Duodenal mucosa (tissue), 2 donors: Measurements from ENCODE around the gene TMEM88.
"Not testable (repeated sequence)": the region's sequence is repeated elsewhere in the genome, so short reads cannot be mapped to it uniquely, and the experiment has no call there.

ENCODE experiments used
- H3K27ac ChIP-seq: one replicate; pipeline ENCODE4 v1.7.0; 2013; ENCODE audit warnings: low read depth, low read length
- H3K27me3 ChIP-seq, 2 donors: one replicate each; pipeline ENCODE4 v1.7.0; 2013; ENCODE audit warnings: low read length in 2 of 2, control low read depth in 1 of 2; ENCODE audit not compliant: insufficient read depth in 2 of 2, control insufficient read depth in 1 of 2
- H3K36me3 ChIP-seq, 2 donors: one replicate each; pipeline ENCODE4 v1.7.0; 2013; ENCODE audit warnings: low read length in 2 of 2, control low read depth in 1 of 2; ENCODE audit not compliant: insufficient read depth in 2 of 2, control insufficient read depth in 1 of 2
- H3K4me1 ChIP-seq, 2 donors: one replicate each; pipeline ENCODE4 v1.7.0; 2013; ENCODE audit warnings: low read length in 2 of 2, control low read depth in 1 of 2; ENCODE audit not compliant: insufficient read depth in 2 of 2, control insufficient read depth in 1 of 2
- H3K4me3 ChIP-seq, 2 donors: one replicate each; pipeline ENCODE4 v1.7.0; 2013; ENCODE audit warnings: low read length in 2 of 2, low read depth in 1 of 2
- H3K9ac ChIP-seq, 2 donors: one replicate each; pipeline ENCODE4 v1.7.0; 2013; ENCODE audit warnings: low read length in 2 of 2, low read depth in 1 of 2
- H3K9me3 ChIP-seq, 2 donors: one replicate each; pipeline ENCODE4 v1.7.0; 2013; ENCODE audit warnings: low read length in 2 of 2, control low read depth in 1 of 2; ENCODE audit not compliant: control insufficient read depth in 1 of 2

The TMEM88 gene

DNA sequence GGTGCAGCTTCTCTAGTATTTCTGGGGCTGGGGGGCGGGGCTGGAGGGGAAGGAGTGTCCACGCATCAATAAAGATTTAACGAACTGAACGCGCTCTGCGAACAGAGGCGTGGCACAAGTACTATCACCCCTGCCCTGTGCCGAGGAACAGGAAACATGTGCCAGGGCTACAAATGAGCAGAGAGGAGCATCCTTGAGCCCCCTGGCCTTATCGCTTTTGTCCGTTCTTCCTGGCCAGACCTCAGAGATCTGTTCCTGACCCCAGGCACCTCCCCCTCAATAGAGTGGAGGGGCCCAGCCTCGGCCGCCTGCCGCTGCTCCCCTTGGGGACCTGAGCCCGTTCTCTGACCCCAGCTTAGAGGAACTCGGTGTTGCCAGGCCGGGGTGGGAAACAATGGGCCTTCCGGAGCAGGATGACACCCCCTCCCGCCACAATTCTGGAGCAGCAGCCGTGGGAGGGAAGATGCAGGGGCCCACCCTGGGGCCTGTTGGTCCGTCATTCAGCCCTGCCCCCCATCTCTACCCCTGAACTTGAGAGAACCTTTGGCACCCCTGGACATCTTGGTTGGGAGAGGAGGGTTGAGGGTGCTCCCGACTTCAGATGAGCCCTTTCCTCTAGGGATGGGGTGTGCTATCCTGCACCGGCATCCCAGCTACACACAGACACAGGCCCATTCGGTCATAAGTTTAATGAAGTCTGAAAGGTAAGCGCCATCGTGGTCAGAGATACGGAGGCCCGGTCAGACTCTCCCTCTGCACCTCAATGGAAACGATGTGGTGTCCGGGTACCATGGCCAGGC is 1.3 kb downstream of the TMEM88 start:
- Histone ChIP-seq H3K27ac (peak overlapping the region; percentile 91), H3K9ac (peak overlapping the region; percentile 65 to 79), H3K9me3 (no peaks in the 10 kb centered on the region), H3K4me1 (peaks cover 41 to 46% of the 10 kb centered on the region in 2 donors), H3K4me3 (peak overlapping the region; percentile 87 to 91), H3K27me3 (no peaks in the 10 kb centered on the region), H3K36me3 (peaks cover 19 to 27% of the 10 kb centered on the region in 2 donors)

DNA sequence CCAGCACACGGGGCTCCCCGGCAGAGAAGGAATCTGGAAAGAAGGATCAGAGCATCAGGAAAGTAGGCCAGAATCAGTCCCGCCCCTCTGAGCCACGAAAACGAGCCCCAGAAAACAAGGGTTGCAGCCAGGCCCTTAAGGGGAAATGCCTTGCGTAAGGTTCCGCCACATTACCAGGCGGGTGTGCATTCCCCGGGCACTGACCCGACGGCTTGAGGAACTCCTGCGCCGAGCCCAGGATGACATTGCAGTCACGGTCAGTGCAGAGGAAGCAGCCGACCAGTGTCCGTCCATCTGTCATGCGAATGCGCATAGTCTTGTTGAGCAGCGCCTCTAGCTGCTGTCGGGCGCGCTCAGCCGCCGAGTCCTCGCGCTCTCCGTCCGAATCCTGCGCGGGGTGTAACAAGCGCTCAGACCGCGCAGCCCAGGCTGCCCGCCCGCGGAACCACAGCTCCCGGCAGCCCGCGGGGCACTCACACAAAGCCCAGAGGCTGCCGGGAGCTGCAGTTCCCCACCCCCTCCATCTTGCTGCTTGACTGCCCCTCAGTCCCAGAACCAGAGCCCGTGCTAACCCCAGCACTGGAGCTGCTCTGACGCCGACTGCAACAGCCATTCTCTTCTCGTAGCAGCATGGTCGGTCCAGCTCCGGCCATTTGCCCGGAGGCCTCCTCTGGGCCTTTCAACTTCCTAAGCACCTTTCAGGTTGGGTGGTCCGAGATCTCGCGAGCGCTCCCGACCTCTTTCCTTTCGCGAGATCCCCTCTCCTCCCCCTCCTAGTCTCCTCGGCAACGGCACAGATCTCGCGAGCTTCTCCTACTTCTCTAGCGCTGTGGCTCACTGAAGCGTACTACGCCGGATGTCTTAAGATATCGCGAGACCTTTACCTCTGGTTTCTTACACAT is 2.2 kb downstream of the TMEM88 start, which contains the start of gene NAA38:
Gene NAA38 (minus strand): TSS at position 749 of the 902 bp plus-strand sequence. CDS start 96 bp downstream, at position 653.
- Histone ChIP-seq H3K27ac (peak within 1 kb of the TSS; percentile 91), H3K4me3 (peak within 1 kb of the TSS; percentile 87 to 91), H3K4me1 (peaks cover 33 to 39% of the 10 kb centered on the region in 2 donors), H3K9ac (peak within 1 kb of the TSS; percentile 78 to 79), H3K9me3 (no peaks in the 10 kb centered on the region), H3K36me3 (peaks cover 14 to 25% of the 10 kb centered on the region in 2 donors), H3K27me3 (no peaks in the 10 kb centered on the region)

DNA sequence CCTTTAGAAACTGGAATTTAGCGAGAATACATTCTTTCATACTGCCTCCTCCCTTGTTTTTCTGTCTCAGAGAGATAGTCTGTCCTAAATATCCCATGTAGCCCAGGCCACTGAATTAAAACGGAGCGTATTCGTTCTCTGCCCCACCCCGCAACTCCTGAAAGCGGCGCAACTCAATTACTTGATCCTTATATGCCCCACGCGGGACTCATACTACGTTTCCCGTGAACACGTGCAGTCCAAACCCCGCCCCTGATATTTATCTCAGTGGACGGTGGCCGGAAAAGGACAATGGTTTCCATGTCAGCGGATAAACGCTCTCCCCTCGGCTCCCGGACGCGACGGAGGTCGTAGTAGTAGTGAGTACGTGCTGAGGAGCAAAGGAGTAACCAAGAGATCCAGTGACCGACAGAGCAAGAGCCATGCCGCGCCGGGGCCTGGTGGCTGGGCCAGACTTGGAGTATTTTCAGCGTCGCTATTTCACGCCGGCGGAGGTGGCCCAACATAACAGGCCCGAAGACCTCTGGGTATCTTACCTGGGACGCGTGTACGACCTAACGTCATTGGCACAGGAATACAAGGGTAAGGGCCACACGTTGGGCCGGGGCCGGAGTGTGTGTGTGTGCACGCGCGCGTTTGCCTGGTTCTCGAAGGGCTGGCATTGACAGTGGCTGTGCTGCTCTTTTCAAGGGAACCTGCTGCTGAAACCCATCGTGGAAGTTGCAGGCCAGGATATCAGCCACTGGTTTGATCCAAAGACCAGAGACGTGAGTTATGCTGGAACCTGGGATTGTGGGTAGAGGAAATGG is 3.1 kb downstream of the TMEM88 start, which contains the start of gene CYB5D1:
Gene CYB5D1 (plus strand): TSS at position 291 of the 809 bp plus-strand sequence. CDS start 132 bp downstream, at position 423.
- peak within 1 kb of the TSS; percentile 87 to 91 for H3K4me3 ChIP-seq
- peaks cover 5 to 17% of the 10 kb centered on the region in 2 donors for H3K36me3 ChIP-seq
- H3K9me3 ChIP-seq = no peaks in the 10 kb centered on the region
- H3K27me3 ChIP-seq = no peaks in the 10 kb centered on the region
- H3K9ac ChIP-seq = peak within 1 kb of the TSS; percentile 78 to 79
- H3K4me1 ChIP-seq = peaks cover 28 to 36% of the 10 kb centered on the region in 2 donors
- peak within 1 kb of the TSS; percentile 91 for H3K27ac ChIP-seq

DNA sequence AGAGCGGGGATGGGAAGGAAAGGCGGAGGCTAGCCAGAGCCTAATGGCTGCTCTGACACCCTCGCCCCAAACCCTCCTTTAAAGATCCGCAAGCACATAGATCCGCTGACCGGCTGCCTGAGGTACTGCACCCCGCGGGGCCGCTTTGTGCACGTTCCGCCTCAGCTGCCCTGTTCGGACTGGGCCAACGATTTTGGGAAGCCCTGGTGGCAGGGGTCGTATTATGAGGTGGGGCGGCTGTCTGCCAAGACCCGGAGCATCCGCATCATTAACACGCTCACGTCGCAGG is 3.6 kb downstream of the TMEM88 start:
- H3K36me3 ChIP-seq = peaks cover 3 to 14% of the 10 kb centered on the region in 2 donors
- peak overlapping the region; percentile 78 for H3K9ac ChIP-seq
- H3K27ac ChIP-seq = no peak overlapping the region
- no peaks in the 10 kb centered on the region for H3K9me3 ChIP-seq
- peak overlapping the region; percentile 87 to 91 for H3K4me3 ChIP-seq
- H3K4me1 ChIP-seq = peaks cover 31 to 36% of the 10 kb centered on the region in 2 donors
- no peaks in the 10 kb centered on the region for H3K27me3 ChIP-seq

DNA sequence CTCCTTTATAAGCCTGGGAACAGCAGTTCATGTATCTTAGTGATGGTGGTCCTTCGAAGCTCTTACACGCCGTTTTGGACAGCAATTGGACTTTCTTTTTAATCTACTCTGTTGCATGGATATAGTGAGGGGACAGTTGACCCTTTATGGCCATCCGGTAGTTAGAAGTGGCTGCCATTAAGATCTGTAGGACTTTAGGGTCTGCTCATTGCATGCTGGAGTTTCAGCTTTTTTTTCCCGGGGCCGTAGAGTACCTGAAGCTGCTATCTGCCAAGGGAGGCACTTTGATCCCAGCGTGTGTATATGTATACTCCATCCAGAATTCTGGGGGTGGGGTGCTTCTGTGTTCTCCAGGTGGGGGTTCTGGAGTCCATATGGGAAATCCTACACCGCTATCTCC is 4.2 kb downstream of the TMEM88 start:
- H3K27ac ChIP-seq = no peak overlapping the region
- peak overlapping the region; percentile 78 for H3K9ac ChIP-seq
- H3K9me3 ChIP-seq = no peaks in the 10 kb centered on the region
- peaks cover 31 to 36% of the 10 kb centered on the region in 2 donors for H3K4me1 ChIP-seq
- no peaks in the 10 kb centered on the region for H3K27me3 ChIP-seq
- peak overlapping the region; percentile 87 to 91 for H3K4me3 ChIP-seq
- H3K36me3 ChIP-seq = peaks cover 3 to 14% of the 10 kb centered on the region in 2 donors

DNA sequence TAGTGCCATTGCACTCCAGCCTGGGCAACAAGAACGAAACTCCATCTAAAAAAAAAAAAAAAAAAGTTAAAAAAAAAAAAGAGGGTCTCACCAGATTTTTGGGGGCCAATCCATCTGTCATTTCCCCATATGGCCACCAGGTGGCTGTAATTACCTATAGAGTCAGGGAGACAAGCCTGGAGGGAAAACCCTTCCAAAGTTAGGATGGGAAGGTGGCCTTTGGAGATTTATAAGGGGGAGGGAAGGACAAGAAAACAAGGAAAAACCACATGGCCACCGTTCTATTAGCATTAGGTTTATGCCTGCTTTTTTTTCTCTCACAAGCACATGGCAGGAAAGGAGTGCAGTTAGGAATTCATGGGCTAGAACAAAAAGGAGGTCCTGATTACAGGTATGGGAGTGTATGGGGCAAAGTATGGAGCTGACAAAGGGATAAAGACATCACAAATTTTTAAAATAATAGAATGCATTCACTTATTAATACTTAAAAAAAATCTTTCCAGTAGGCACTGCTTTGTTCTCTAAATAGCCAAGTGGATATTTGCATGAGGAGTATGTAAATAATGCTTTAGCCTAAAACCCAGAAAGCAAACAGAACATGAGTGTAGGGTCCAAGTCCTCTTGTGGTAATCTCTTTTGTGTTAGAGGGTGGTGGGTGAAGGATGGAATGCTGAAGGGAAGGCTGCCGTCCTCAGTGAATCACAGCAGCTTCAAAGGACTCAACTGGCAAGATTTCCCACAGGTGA is 8.0 kb downstream of the TMEM88 start:
- Histone ChIP-seq H3K27ac (no peak overlapping the region), H3K9ac (no peak overlapping the region), H3K36me3 (peaks cover 0 to 8% of the 10 kb centered on the region in 2 donors), H3K4me1 (peaks cover 16 to 19% of the 10 kb centered on the region in 2 donors), H3K9me3 (no peaks in the 10 kb centered on the region), H3K4me3 (no peak overlapping the region), H3K27me3 (no peaks in the 10 kb centered on the region)

DNA sequence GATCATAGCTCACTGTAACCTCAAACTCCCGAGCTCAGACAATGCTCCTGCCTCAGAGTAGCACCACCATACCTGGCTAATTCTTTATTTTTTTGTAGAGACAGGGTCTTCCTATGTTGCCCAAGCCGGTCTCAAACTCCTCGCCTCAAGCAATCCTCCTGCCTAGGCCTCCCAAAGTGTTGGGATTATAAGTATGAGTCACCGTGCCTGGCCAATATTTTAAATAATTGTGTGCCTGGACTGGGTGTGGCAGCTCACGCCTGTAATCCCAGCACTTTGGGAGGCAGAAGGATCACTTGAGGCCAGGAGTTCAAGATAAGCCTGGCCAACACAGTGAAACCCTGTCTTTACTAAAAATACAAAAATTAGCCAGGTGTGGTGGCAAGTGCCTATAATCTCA is 9.5 kb downstream of the TMEM88 start:
- not testable (repeated sequence) for H3K4me3 ChIP-seq, H3K4me1 ChIP-seq, H3K27me3 ChIP-seq

DNA sequence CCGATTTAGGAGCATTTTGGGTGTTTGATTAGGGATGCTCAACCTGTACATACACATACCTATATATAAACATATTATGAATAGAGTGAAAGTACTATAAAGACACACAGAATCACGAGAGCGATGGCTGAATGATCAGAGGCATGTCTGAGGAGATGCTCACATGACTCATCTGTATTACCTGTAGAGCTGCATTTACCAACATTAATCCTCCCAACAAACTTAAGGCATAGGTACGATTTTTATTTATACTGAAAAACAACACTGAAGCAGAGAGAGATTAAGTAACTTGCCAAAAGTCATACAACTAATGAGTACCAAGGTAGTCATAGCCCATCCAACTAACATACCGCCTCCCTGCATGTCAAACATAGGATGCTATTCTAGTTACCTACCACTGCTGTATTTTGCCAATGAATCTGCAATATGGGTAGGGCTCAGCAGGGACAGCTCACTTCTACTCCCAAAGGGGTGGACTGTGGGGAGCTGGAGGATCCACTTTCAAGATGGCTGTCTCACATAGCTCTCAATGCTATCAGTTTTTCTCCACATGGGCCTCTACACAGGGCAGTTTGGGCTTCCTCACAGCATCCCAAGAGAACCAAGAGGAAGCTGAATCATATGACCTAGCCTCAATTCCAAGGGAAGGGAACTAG is 10.3 kb downstream of the TMEM88 start:
- Histone ChIP-seq H3K4me3 (no peak overlapping the region), H3K27me3 (no peaks in the 10 kb centered on the region), H3K9me3 (no peaks in the 10 kb centered on the region), H3K9ac (no peak overlapping the region), H3K36me3 (peaks cover 0 to 3% of the 10 kb centered on the region in 2 donors), H3K27ac (no peak overlapping the region), H3K4me1 (peaks cover 3 to 9% of the 10 kb centered on the region in 2 donors)

More for the DNA sequence above, 9.5 kb downstream of the TMEM88 start:
- not testable (repeated sequence) for H3K36me3 ChIP-seq, H3K9me3 ChIP-seq, H3K9ac ChIP-seq, H3K27ac ChIP-seq

DNA sequence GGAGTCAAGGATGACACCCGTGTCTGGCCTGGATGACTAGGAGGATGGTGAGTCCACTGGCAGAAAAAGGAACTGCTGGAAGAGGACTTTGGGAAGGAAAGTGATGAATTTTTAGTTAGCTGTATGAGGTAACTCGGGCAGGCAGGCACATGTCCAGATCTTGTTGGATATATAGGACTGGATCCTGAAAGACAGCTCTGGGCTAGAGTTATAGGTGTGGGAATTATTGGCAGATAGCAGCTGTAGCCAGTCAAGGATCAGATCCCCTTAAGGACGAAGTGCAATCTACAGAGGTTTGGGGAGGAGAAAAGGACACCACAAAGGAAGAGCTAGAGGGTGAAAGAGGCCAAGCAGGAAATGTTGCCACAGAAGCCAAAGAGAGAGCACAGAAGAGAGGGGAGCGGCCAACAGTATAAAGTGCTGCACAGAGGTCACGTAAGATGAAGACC is 13.0 kb downstream of the TMEM88 start:
- no peaks in the 10 kb centered on the region for H3K36me3 ChIP-seq
- H3K9ac ChIP-seq = no peak overlapping the region
- H3K4me3 ChIP-seq = peak overlapping the region in 1 of 2 donors; percentile 1
- H3K4me1 ChIP-seq = peaks cover 0 to 9% of the 10 kb centered on the region in 2 donors
- no peaks in the 10 kb centered on the region for H3K27me3 ChIP-seq
- no peak overlapping the region for H3K27ac ChIP-seq
- no peaks in the 10 kb centered on the region for H3K9me3 ChIP-seq
